B cell (primary cell): ENCODE data around the gene ELK3. TPM values are rescaled to one million over a fixed set of nuclear protein-coding genes. Genes with fewer than 3 reads are reported as not detected.

Source experiments
- ATAC-seq: fragments of 200-7000 bp; cut with Tn5 transposase; one replicate; pipeline ENCODE4 v1.10.0; 2021; ENCODE audit warnings: low read depth, mild to moderate bottlenecking, moderate number of reproducible peaks, moderate library complexity
- CTCF ChIA-PET: fragments of 350-600 bp; sonication (Branson Sonifier 250); formaldehyde crosslinking; loops from one replicate; lab custom pipeline; 2021; ENCODE audit warnings: antibody characterized with exemption, inconsistent platforms; lab: Charles Lee
- POLR2A ChIA-PET: fragments of 350-600 bp; sonication (Branson Sonifier 250); formaldehyde crosslinking; loops from one replicate; lab custom pipeline; 2021; ENCODE audit warnings: antibody characterized with exemption; lab: Charles Lee
- DNase-seq: peaks from one replicate; pipeline ENCODE4 v3.0.0; 2013
- H2AFZ ChIP-seq: 2 replicates; pipeline ENCODE4 v1.6.1; 2012; ENCODE audit warnings: mild to moderate bottlenecking, low read depth, low read length; ENCODE audit not compliant: insufficient read depth, poor library complexity, severe bottlenecking
- H3K27ac ChIP-seq, 2 donors: 1 replicate in 1 of 2; 2 replicates in 1 of 2; pipeline ENCODE4 v1.5.1; 2012 to 2013; ENCODE audit warnings: low read length in 2 of 2, mild to moderate bottlenecking in 2 of 2, moderate library complexity in 1 of 2
- H3K27me3 ChIP-seq, 4 experiments: fragments of 200-600 bp in 1 of 4; sonication (generic) in 1 of 4; replicated peaks in 1 of 4; 1 replicate in 2 of 4; 2 replicates in 2 of 4; pipeline versions ENCODE4 v1.6.1 to v1.7.0; 2013 to 2016; ENCODE audit warnings: low read length in 3 of 4, mild to moderate bottlenecking in 2 of 4, mixed read lengths in 1 of 4, moderate library complexity in 1 of 4; ENCODE audit not compliant: insufficient read depth in 4 of 4, control insufficient read depth in 3 of 4; ENCODE audit errors: control extremely low read depth in 1 of 4
- H3K36me3 ChIP-seq, 2 experiments: replicated peaks in 1 of 2; 1 replicate in 1 of 2; 2 replicates in 1 of 2; pipeline versions ENCODE4 v1.6.1 to v1.7.1; 2013; ENCODE audit warnings: low read length in 1 of 2; ENCODE audit not compliant: insufficient read depth in 2 of 2, control insufficient read depth in 1 of 2; ENCODE audit errors: control extremely low read depth in 1 of 2, extremely low read depth in 1 of 2
- H3K4me1 ChIP-seq, 2 donors: fragments of 200-600 bp in 1 of 2; sonication (generic) in 1 of 2; 1 replicate in 1 of 2; 2 replicates in 1 of 2; pipeline versions ENCODE4 v1.5.1 to v1.6.1; 2013 to 2017; ENCODE audit warnings: low read length in 2 of 2; ENCODE audit not compliant: control insufficient read depth in 2 of 2, insufficient read depth in 2 of 2
- H3K4me2 ChIP-seq: replicated peaks from 2 replicates; pipeline ENCODE3; 2012; ENCODE audit warnings: mild to moderate bottlenecking, low read depth, low read length; ENCODE audit not compliant: poor library complexity, severe bottlenecking
- H3K4me3 ChIP-seq, 5 experiments: fragments of 200-600 bp in 1 of 5; sonication (generic) in 1 of 5; 1 replicate in 3 of 5; 2 replicates in 2 of 5; pipeline versions ENCODE4 v1.5.1 to v1.7.0; 2011 to 2016; ENCODE audit warnings: low read length in 4 of 5, mild to moderate bottlenecking in 4 of 5, low read depth in 2 of 5, control low read depth in 1 of 5, moderate library complexity in 1 of 5; ENCODE audit not compliant: insufficient read depth in 1 of 5; ENCODE audit errors: control extremely low read depth in 1 of 5, extremely low read depth in 1 of 5
- H3K79me2 ChIP-seq: fragments of 200-600 bp; sonication (generic); one replicate; pipeline ENCODE4 v1.6.0; 2016; ENCODE audit warnings: low read length; ENCODE audit not compliant: control insufficient read depth, insufficient read depth
- H3K9ac ChIP-seq: fragments of 200-600 bp; sonication (generic); 2 replicates; pipeline ENCODE4 v1.6.1; 2017; ENCODE audit warnings: mild to moderate bottlenecking, low read length, moderate library complexity
- H3K9me3 ChIP-seq, 3 donors: one replicate each; pipeline versions ENCODE4 v1.6.1 to v1.7.1; 2013; ENCODE audit warnings: low read length in 2 of 3; ENCODE audit not compliant: control insufficient read depth in 2 of 3, insufficient read depth in 1 of 3; ENCODE audit errors: control extremely low read depth in 1 of 3
- H4K20me1 ChIP-seq: 2 replicates; pipeline ENCODE4 v1.6.0; 2012; ENCODE audit warnings: mild to moderate bottlenecking, low read length; ENCODE audit not compliant: insufficient read depth, control insufficient read depth, poor library complexity, severe bottlenecking
- H3K27ac Mint-ChIP-seq: one replicate; pipeline ENCODE4 v1.8.0; 2021; ENCODE audit warnings: mixed read lengths
- H3K27me3 Mint-ChIP-seq: one replicate; pipeline ENCODE4 v1.8.0; 2021; ENCODE audit warnings: mixed read lengths
- H3K4me1 Mint-ChIP-seq: one replicate; pipeline ENCODE4 v1.8.0; 2021; ENCODE audit warnings: mixed read lengths
- H3K4me3 Mint-ChIP-seq: one replicate; pipeline ENCODE4 v1.8.0; 2021; ENCODE audit warnings: mixed read lengths
- H3K9me3 Mint-ChIP-seq: one replicate; pipeline ENCODE4 v1.8.0; 2022; ENCODE audit warnings: mixed read lengths; ENCODE audit not compliant: insufficient read depth
- CTCF ChIP-seq: fragments of 200-600 bp; IDR thresholded peaks from one replicate; pipeline ENCODE4 v1.8.0; 2022; ENCODE audit warnings: antibody characterized with exemption, mild to moderate bottlenecking
- EZH2 ChIP-seq: IDR thresholded peaks from 2 replicates; pipeline ENCODE4 v1.6.1; 2012; ENCODE audit warnings: borderline replicate concordance, low read depth, mild to moderate bottlenecking, moderate library complexity, low read length; ENCODE audit not compliant: insufficient read depth, poor library complexity, severe bottlenecking
- WGBS: methylation state at CpG from one replicate; pipeline ENCODE4 v1.1.5; 2013; ENCODE audit warnings: missing lambda C conversion rate; ENCODE audit not compliant: insufficient coverage; 5-methylcytosine and 5-hydroxymethylcytosine counted together
- intact Hi-C: fragments of 100-400 bp; cut with micrococcal nuclease; formaldehyde crosslinking; loops from one replicate; pipeline ENCODE4 v1.10.0; 2022
- polyA plus RNA-seq: library from polyadenylated mRNA; depleted of rRNA; stranded (reverse); fragments of >200 nt; gene quantifications from 2 replicates; pipeline ENCODE4 v1.2.3, GENCODE V29; 2012
- total RNA-seq, 2 donors: library from RNA; stranded (reverse); fragments of 120-200 nt in 1 of 2; gene quantifications; 1 replicate in 1 of 2; 2 replicates in 1 of 2; pipeline versions ENCODE4 v1.2.3 to v1.2.4, GENCODE V29; 2013 to 2022

Gene ELK3
- total and polyA plus RNA-seq, 2 donors (not counting 1 experiment from before 2014, with no cell fraction given), result 10.5 to 87.1 TPM

DNA sequence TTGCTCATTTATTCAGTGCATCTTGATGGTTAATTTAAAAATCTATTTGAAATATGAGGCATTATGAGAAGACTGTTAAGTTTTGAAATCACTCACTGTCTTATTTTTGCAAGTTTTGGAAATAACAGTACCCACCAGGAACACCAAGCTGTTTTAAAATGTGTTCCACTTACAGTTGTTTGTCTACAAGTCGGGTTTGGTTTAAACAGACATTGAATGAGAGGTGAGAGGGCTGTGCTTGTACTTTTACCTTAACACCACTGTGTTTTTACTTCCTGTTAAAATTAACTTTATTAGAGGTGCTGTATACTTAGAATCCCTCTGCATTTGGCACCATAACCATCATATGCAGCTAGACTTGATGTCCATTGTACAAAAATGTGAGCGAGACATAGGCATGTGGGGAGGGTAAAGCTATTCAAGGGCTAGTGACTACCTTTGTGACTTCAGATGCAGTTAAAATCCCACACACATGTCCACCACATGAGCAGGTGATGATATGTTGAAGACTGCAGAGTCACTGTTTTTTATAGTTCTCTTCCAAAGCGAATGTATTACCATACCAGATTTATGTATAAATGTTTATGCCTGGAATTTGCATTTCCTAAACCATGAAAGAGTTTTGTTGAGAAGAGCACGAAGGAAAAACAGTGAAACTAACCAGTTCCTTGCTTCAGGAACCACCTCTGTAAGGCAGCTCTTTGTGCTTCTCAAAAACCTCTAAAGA is 12.9 kb downstream of the ELK3 start:
- Histone ChIP-seq H3K4me3 (no peak overlapping the region), H3K4me2 (peak overlapping the region; percentile 7), H3K9ac (no peak overlapping the region), H3K36me3 (peaks cover 0 to 10% of the 10 kb centered on the region in 2 experiments), H2AFZ (no peak overlapping the region), H3K79me2 (peaks cover 73% of the 10 kb centered on the region), H3K27me3 (no peaks in the 10 kb centered on the region), H3K9me3 (no peaks in the 10 kb centered on the region), H3K27ac (peak overlapping the region in 1 of 2 donors; percentile 68), H4K20me1 (peaks cover 25% of the 10 kb centered on the region), H3K4me1 (peaks cover 79 to 81% of the 10 kb centered on the region in 2 donors)
- no peaks in the 10 kb centered on the region for H3K27me3 Mint-ChIP-seq
- WGBS, result no CpG with 5 or more reads among the region's 4 CpGs
- ChIA-PET CTCF (interaction anchor here (0.7 to 2.8 kb wide), 5 partner anchors 7 to 282 kb away, joined by 3 to 8 read pairs (median 3); partner anchors contain the start of genes CDK17 and CFAP54), POLR2A (interaction anchor here (2.0 to 7.2 kb wide), 2 partner anchors 12 kb away, joined by 5 to 44 read pairs; no protein-coding TSS in a partner anchor)
- no peak for TF ChIP-seq EZH2
- TF ChIP-seq CTCF, result no peak
- DNase-seq (no peak), ATAC-seq (no peak)
- peak overlapping the region; percentile 54 for H3K4me3 Mint-ChIP-seq
- no peaks in the 10 kb centered on the region for H3K9me3 Mint-ChIP-seq
- intact Hi-C loops, result loop anchor here (10.0 kb wide), 1 partner anchor 698 kb away; the partner anchor contains the start of gene NEDD1
- peaks cover 81% of the 10 kb centered on the region for H3K4me1 Mint-ChIP-seq
- peak overlapping the region; percentile 79 for H3K27ac Mint-ChIP-seq

DNA sequence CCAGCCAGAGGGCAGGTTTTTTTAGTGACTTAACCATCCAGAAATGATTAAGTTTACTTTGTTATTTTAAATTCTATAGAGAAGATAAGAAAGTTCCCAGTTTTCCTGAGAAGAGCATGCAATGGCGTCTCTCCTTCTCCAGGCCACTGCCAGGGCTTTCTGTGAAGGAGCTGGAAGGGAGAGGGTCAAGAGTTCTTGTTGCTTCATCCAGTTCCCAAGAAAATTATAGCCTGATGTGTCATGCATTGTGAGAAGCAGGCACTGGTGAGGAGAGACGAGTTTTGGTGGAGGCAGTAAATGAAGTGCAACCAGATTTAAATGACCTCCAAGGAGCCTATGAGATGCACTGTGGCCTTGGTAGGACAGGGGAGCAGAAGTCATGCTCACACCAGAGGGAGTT is 14.2 kb downstream of the ELK3 start:
- peak overlapping the region; percentile 46 to 68 for H3K27ac ChIP-seq
- H3K9me3 ChIP-seq, result no peaks in the 10 kb centered on the region
- ATAC-seq (no peak), DNase-seq (no peak)
- no peaks in the 10 kb centered on the region for H3K9me3 Mint-ChIP-seq
- peak overlapping the region; percentile 74 for H3K4me2 ChIP-seq
- intact Hi-C loops, result loop anchor here (1.0 to 10.0 kb wide), 2 partner anchors 13 to 696 kb away; partner anchors contain the start of gene NEDD1
- peaks cover 0 to 4% of the 10 kb centered on the region in 2 experiments for H3K36me3 ChIP-seq
- H3K4me3 Mint-ChIP-seq, result peak overlapping the region; percentile 81
- no peak overlapping the region for H2AFZ ChIP-seq
- peaks cover 89% of the 10 kb centered on the region for H3K4me1 Mint-ChIP-seq
- no peaks in the 10 kb centered on the region for H3K27me3 ChIP-seq
- ChIA-PET CTCF (interaction anchor here (1.0 to 9.9 kb wide), 6 partner anchors 8 to 308 kb away, joined by 3 to 200 read pairs (median 4); partner anchors contain the start of gene CDK17), POLR2A (interaction anchor here (1.4 to 7.2 kb wide), 2 partner anchors 13 to 172 kb away, joined by 5 to 44 read pairs; partner anchors contain the start of gene LTA4H)
- peak overlapping the region in 1 of 5 experiments; percentile 34 for H3K4me3 ChIP-seq
- TF ChIP-seq EZH2, result no peak
- no peak for TF ChIP-seq CTCF
- H3K79me2 ChIP-seq, result peaks cover 73% of the 10 kb centered on the region
- H3K9ac ChIP-seq, result no peak overlapping the region
- peaks cover 88 to 94% of the 10 kb centered on the region in 2 donors for H3K4me1 ChIP-seq
- peaks cover 19% of the 10 kb centered on the region for H4K20me1 ChIP-seq
- peak overlapping the region; percentile 90 for H3K27ac Mint-ChIP-seq
- 40% methylated on average over 2 of the region's 2 CpGs for WGBS
- no peaks in the 10 kb centered on the region for H3K27me3 Mint-ChIP-seq
